Measurements from ENCODE around the gene TRIM50. TPM values are rescaled to one million over a fixed set of nuclear protein-coding genes. Genes with fewer than 3 reads are reported as not detected.

TRIM50 gene
- total and polyA plus RNA-seq, 2 of the 13 experiments (the other 11 are each of a cell fraction or from before 2014, with no cell fraction given) = 4.2 to 24.5 TPM

DNA sequence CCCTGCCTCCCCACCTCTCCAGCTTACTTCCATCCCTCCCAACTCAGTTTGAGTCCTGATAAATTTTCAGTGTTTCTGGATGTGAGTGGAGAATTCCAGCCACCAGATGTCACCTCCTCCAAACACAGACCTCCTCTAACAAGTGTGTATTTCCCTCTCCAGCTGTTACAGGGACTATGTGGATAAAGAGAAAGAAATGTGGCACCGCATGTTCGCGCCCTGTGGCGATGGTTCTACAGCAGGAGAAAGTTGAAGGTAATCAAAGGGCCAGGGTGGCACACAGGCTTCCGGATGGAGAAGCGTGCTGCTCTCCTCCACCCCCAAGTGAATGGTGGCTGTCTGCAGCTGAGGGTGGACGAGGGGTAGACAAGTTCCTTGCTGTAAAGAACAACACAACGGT is 14.8 kb upstream of the TRIM50 start (continued):
- no peak for TF ChIP-seq MAFK (conservative IDR thresholded peaks at IDR 0.05 in 1 of 2, IDR thresholded peaks at IDR 0.05 in 1 of 2; ENCODE audit: low read length in 2 of 2)
- TF ChIP-seq ZSCAN9 (CRISPR knock-in tag; IDR thresholded peaks at IDR 0.05; ENCODE audit: borderline replicate concordance) = no peak
- TF ChIP-seq CENPT (CRISPR knock-in tag; IDR thresholded peaks at IDR 0.05; ENCODE audit: low read depth) = no peak
- TF ChIP-seq, protein P1, sequence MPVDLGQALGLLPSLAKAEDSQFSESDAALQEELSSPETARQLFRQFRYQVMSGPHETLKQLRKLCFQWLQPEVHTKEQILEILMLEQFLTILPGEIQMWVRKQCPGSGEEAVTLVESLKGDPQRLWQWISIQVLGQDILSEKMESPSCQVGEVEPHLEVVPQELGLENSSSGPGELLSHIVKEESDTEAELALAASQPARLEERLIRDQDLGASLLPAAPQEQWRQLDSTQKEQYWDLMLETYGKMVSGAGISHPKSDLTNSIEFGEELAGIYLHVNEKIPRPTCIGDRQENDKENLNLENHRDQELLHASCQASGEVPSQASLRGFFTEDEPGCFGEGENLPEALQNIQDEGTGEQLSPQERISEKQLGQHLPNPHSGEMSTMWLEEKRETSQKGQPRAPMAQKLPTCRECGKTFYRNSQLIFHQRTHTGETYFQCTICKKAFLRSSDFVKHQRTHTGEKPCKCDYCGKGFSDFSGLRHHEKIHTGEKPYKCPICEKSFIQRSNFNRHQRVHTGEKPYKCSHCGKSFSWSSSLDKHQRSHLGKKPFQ (CRISPR knock-in tag; IDR thresholded peaks at IDR 0.05; ENCODE audit: insufficient replicate concordance) = no peak
- peak; percentile 81 for TF ChIP-seq XRCC5 (optimal IDR thresholded peaks at IDR 0.05; ENCODE audit: low read length)
- TF ChIP-seq, protein P2, sequence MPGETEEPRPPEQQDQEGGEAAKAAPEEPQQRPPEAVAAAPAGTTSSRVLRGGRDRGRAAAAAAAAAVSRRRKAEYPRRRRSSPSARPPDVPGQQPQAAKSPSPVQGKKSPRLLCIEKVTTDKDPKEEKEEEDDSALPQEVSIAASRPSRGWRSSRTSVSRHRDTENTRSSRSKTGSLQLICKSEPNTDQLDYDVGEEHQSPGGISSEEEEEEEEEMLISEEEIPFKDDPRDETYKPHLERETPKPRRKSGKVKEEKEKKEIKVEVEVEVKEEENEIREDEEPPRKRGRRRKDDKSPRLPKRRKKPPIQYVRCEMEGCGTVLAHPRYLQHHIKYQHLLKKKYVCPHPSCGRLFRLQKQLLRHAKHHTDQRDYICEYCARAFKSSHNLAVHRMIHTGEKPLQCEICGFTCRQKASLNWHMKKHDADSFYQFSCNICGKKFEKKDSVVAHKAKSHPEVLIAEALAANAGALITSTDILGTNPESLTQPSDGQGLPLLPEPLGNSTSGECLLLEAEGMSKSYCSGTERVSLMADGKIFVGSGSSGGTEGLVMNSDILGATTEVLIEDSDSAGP (CRISPR knock-in tag; IDR thresholded peaks at IDR 0.05; ENCODE audit: borderline replicate concordance) = no peak; the same call in 1 of the 2 replicates
- no peak for TF ChIP-seq ZNF496 (CRISPR knock-in tag; IDR thresholded peaks at IDR 0.05; ENCODE audit: insufficient replicate concordance)
- TF ChIP-seq, protein P3, sequence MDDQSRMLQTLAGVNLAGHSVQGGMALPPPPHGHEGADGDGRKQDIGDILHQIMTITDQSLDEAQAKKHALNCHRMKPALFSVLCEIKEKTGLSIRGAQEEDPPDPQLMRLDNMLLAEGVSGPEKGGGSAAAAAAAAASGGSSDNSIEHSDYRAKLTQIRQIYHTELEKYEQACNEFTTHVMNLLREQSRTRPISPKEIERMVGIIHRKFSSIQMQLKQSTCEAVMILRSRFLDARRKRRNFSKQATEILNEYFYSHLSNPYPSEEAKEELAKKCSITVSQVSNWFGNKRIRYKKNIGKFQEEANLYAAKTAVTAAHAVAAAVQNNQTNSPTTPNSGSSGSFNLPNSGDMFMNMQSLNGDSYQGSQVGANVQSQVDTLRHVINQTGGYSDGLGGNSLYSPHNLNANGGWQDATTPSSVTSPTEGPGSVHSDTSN (CRISPR knock-in tag; IDR thresholded peaks at IDR 0.05; ENCODE audit: borderline replicate concordance) = no peak
- TF ChIP-seq, protein P4, sequence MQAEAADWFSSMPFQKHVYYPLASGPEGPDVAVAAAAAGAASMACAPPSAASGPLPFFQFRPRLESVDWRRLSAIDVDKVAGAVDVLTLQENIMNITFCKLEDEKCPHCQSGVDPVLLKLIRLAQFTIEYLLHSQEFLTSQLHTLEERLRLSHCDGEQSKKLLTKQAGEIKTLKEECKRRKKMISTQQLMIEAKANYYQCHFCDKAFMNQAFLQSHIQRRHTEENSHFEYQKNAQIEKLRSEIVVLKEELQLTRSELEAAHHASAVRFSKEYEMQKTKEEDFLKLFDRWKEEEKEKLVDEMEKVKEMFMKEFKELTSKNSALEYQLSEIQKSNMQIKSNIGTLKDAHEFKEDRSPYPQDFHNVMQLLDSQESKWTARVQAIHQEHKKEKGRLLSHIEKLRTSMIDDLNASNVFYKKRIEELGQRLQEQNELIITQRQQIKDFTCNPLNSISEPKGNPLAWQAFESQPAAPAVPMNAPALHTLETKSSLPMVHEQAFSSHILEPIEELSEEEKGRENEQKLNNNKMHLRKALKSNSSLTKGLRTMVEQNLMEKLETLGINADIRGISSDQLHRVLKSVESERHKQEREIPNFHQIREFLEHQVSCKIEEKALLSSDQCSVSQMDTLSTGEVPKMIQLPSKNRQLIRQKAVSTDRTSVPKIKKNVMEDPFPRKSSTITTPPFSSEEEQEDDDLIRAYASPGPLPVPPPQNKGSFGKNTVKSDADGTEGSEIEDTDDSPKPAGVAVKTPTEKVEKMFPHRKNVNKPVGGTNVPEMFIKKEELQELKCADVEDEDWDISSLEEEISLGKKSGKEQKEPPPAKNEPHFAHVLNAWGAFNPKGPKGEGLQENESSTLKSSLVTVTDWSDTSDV (CRISPR knock-in tag; IDR thresholded peaks at IDR 0.05) = no peak
